Kidney epithelial cell (primary cell): ENCODE results near the gene PBRM1. TPM values are rescaled to one million over a fixed set of nuclear protein-coding genes. Genes with fewer than 3 reads are reported as not detected.

ENCODE experiments used
- DNase-seq: peaks from one replicate; pipeline ENCODE4 v3.0.0-alpha.2; 2010; ENCODE audit warnings: low read depth
- H3K27me3 ChIP-seq: 2 replicates; pipeline ENCODE4 v1.6.0; 2011; ENCODE audit warnings: low read length; ENCODE audit not compliant: control insufficient read depth, insufficient read depth
- H3K36me3 ChIP-seq: 2 replicates; pipeline ENCODE4 v1.5.1; 2011; ENCODE audit warnings: low read length; ENCODE audit not compliant: control insufficient read depth, insufficient read depth
- H3K4me3 ChIP-seq: 2 replicates; pipeline ENCODE4 v1.5.1; 2011; ENCODE audit warnings: low read depth, mild to moderate bottlenecking, control low read depth, low read length
- total RNA-seq: library from RNA; depleted of rRNA; stranded (reverse); fragments of >200 nt; gene quantifications from 2 replicates; pipeline ENCODE4 v1.2.3, GENCODE V29; 2015
- TF ChIP-seq, protein P1 (sequence below): IDR thresholded peaks from 2 replicates; pipeline ENCODE4 v1.5.1; 2011; ENCODE audit warnings: mild to moderate bottlenecking, moderate library complexity, low read length, control low read depth, inconsistent platforms; ENCODE audit not compliant: insufficient read depth, poor library complexity, severe bottlenecking

Gene PBRM1
- total RNA-seq, 1 donor from 2014 or later: 89.5 TPM

DNA sequence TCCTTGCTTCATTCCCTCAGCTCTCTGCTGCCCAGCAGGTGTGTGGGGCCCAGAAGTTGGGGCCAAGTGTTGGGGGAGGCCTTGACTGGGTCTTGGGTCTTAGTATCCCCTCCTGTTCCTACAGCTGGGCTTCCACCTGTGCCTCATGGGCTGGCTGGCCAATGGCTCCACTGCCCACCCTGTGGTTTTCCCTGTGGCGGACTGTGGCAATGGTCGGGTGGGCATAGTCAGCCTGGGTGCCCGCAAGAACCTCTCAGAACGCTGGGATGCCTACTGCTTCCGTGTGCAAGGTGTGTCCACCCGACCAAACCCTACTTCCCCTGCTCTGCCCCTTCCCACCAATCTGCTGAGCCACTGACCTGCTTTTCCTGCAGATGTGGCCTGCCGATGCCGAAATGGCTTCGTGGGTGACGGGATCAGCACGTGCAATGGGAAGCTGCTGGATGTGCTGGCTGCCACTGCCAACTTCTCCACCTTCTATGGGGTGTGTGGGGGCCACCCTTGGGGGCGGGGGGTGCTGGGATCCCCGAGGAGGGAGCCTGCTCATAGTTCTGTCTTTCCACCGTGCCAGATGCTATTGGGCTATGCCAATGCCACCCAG is 163.0 kb downstream of the PBRM1 start:
- TF ChIP-seq, protein P1, sequence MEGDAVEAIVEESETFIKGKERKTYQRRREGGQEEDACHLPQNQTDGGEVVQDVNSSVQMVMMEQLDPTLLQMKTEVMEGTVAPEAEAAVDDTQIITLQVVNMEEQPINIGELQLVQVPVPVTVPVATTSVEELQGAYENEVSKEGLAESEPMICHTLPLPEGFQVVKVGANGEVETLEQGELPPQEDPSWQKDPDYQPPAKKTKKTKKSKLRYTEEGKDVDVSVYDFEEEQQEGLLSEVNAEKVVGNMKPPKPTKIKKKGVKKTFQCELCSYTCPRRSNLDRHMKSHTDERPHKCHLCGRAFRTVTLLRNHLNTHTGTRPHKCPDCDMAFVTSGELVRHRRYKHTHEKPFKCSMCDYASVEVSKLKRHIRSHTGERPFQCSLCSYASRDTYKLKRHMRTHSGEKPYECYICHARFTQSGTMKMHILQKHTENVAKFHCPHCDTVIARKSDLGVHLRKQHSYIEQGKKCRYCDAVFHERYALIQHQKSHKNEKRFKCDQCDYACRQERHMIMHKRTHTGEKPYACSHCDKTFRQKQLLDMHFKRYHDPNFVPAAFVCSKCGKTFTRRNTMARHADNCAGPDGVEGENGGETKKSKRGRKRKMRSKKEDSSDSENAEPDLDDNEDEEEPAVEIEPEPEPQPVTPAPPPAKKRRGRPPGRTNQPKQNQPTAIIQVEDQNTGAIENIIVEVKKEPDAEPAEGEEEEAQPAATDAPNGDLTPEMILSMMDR: no peak
- H3K36me3 ChIP-seq: peaks cover 3% of the 10 kb centered on the region
- no peak overlapping the region for H3K4me3 ChIP-seq
- H3K27me3 ChIP-seq: no peaks in the 10 kb centered on the region
- no peak for DNase-seq

DNA sequence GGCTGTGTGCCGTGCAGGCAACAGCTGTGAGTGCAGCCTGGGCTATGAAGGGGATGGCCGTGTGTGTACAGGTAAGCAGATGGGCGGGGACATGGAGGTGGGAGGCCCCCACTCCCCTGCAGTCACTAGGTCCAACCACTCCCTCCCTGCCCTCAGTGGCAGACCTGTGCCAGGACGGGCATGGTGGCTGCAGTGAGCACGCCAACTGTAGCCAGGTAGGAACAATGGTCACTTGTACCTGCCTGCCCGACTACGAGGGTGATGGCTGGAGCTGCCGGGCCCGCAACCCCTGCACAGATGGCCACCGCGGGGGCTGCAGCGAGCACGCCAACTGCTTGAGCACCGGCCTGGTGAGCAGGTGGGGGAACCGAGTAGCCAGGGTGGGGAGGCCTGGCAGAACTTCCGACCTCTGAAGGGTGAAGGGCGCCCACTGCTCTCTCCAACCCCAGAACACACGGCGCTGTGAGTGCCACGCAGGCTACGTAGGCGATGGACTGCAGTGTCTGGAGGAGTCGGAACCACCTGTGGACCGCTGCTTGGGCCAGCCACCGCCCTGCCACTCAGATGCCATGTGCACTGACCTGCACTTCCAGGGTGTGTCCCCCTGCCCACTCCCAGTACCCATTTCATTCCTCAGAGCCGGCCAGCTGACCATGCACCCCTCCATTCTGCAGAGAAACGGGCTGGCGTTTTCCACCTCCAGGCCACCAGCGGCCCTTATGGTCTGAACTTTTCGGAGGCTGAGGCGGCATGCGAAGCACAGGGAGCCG is 163.6 kb downstream of the PBRM1 start:
- Histone ChIP-seq H3K4me3 (no peak overlapping the region), H3K36me3 (peaks cover 3% of the 10 kb centered on the region), H3K27me3 (no peaks in the 10 kb centered on the region)
- no peak for DNase-seq
- TF ChIP-seq, protein P1: no peak

DNA sequence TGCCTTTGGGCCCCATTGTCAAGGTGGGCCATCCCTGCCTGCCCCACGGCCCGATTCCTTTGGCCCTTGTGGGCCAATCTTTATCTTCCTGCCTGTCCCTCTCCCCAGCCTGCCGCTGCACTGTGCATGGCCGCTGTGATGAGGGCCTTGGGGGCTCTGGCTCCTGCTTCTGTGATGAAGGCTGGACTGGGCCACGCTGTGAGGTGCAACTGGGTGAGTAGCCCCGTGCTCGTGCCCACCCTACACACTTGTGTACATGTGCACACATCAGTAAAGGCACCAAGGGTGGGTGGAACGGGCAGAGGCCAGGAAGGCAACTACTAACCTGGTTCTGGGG is 164.3 kb downstream of the PBRM1 start:
- peaks cover 3% of the 10 kb centered on the region for H3K36me3 ChIP-seq
- TF ChIP-seq, protein P1: no peak
- no peak overlapping the region for H3K4me3 ChIP-seq
- no peak for DNase-seq
- no peaks in the 10 kb centered on the region for H3K27me3 ChIP-seq

DNA sequence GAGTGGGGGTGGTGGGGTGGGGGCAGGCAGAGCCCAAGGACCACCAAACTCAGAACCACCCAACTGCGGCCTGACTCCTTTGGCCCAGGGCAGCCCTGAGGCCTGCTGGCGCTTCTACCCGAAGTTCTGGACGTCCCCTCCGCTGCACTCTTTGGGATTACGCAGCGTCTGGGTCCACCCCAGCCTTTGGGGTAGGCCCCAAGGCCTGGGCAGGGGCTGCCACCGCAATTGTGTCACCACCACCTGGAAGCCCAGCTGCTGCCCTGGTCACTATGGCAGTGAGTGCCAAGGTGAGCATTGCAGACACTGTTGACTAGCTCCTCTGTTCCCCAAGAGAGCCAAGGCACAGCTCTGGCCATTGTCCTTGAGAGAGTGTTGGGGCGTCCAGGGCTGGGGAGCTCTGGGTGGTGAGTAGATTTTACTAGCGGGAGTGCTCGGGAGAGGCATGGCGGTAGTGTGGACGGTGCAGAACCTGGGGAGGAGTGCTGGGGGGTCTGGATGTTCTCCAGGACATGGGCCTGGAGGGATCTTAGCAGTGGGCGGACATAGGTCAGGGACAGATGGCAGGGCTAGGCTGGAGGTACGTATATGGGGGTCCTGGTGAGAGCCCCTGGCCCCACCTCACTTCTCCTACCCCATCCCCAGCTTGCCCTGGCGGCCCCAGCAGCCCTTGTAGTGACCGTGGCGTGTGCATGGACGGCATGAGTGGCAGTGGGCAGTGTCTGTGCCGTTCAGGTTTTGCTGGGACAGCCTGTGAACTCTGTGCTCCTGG is 164.8 kb downstream of the PBRM1 start:
- H3K4me3 ChIP-seq: no peak overlapping the region
- H3K27me3 ChIP-seq: no peaks in the 10 kb centered on the region
- peaks cover 3% of the 10 kb centered on the region for H3K36me3 ChIP-seq
- TF ChIP-seq, protein P1: no peak
- DNase-seq: no peak

DNA sequence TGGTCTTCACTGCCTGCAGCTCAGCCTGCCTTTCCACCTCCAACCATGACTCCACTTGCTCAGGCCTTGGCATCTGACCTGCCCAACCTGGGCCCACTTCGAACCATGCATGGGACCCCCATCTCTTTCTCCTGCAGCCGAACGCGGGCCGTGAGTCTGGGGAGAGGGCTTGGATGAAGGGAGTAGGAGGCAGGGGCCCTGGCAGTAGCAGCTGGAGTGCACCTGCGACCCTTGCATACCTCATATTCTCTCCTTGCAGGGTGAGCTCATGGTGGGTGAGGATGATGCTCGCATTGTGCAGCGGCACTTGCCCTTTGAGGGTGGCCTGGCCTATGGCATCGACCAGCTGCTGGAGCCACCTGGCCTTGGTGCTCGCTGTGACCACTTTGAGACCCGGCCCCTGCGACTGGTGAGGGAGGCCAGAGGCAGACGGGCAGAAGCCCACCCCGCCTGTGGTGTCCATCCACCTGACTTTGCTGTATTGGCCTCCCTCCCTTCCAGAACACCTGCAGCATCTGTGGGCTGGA is 165.5 kb downstream of the PBRM1 start:
- peaks cover 3% of the 10 kb centered on the region for H3K36me3 ChIP-seq
- TF ChIP-seq, protein P1: no peak
- DNase-seq: no peak
- peaks cover under 1% of the 10 kb centered on the region for H3K27me3 ChIP-seq
- no peak overlapping the region for H3K4me3 ChIP-seq
